Measurements from ENCODE around the gene PAPSS1.

The PAPSS1 gene

DNA sequence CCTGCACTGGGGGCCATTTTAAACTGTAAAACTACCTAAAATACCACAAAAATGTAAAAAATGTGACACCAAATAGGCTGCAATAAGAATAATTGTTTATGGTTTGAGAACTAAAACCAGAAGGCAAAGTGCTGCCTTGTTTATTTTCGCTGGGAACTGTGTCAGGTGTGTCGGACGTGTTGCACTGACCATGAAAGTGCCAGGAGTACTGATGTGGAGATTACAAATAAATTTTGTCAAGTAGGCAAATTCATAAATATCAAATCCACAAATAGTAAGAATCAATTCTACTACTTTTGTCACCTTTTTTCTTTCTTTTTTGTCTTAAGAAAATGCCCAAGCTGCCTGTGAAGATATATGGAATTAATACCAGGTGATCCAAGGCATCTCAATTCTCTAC lies 37.7 kb downstream of the PAPSS1 start:
- CTCF ChIA-PET, result no interaction called here
- no peak for DNase-seq (ENCODE audit: extremely low spot score)
- POLR2A ChIA-PET, result no interaction called here
- TF ChIP-seq, protein P1, sequence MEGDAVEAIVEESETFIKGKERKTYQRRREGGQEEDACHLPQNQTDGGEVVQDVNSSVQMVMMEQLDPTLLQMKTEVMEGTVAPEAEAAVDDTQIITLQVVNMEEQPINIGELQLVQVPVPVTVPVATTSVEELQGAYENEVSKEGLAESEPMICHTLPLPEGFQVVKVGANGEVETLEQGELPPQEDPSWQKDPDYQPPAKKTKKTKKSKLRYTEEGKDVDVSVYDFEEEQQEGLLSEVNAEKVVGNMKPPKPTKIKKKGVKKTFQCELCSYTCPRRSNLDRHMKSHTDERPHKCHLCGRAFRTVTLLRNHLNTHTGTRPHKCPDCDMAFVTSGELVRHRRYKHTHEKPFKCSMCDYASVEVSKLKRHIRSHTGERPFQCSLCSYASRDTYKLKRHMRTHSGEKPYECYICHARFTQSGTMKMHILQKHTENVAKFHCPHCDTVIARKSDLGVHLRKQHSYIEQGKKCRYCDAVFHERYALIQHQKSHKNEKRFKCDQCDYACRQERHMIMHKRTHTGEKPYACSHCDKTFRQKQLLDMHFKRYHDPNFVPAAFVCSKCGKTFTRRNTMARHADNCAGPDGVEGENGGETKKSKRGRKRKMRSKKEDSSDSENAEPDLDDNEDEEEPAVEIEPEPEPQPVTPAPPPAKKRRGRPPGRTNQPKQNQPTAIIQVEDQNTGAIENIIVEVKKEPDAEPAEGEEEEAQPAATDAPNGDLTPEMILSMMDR (IDR thresholded peaks at IDR 0.05; ENCODE audit: control extremely low read depth, extremely low read depth, low read depth, missing control alignments), result no peak

- TF ChIP-seq, protein P1 (IDR thresholded peaks at IDR 0.05; ENCODE audit: control extremely low read depth, extremely low read depth, low read depth, missing control alignments), result no peak
Observed at GRCh38 chr4:107669068-107669467, 51.0 kb downstream of the PAPSS1 start.

DNA sequence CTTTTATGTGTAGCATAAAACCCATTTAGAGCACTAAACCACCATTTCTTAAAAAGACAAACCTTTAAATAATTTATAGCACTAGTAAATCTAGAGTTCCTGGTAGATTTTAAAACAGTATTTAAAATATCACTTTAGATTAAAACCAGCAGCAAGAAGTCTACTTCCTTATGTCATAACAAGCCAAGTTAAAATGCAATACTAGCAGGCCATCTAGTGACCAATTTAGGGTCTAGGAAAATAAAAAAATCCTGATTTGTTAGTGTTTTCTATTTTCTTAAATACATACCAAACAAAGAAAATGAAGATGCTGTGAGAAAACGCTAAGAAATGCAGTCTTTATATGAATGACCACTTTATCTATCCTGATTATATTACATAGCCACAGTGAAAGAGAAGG lies 53.9 kb downstream of the PAPSS1 start:
- TF ChIP-seq, protein P1 (IDR thresholded peaks at IDR 0.05; ENCODE audit: control extremely low read depth, extremely low read depth, low read depth, missing control alignments), result peak; percentile 20
- ChIA-PET POLR2A (no interaction called here), CTCF (interaction anchor here (3.3 kb wide), 1 partner anchor 12 kb away, joined by 18 read pairs; no protein-coding TSS in a partner anchor)
- DNase-seq (ENCODE audit: extremely low spot score), result no peak

More at GRCh38 chr4:107669068-107669467, 51.0 kb downstream of the PAPSS1 start:
- DNase-seq (ENCODE audit: extremely low spot score), result no peak
- ChIA-PET CTCF (no interaction called here), POLR2A (no interaction called here)

DNA sequence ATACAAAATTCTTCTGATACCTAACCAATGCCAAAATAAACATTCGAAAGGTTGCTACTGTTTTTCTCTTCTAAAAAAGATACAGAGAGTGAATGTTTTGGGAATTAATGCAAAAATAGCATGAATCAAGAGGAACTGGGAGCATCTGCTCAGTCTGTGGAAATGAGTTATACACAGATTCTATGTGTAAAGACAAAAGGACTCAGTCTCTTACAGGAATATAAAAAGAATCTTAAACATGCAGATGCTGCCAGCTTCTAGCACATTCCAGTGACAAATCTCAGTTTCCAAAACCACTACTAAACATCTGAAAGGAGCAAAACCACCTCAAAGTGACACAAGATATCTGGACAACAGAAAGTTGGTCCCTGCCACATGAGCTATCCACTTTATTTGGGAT lies 55.0 kb downstream of the PAPSS1 start:
- CTCF ChIA-PET, result interaction anchor here (3.3 kb wide), 1 partner anchor 11 kb away, joined by 18 read pairs; no protein-coding TSS in a partner anchor
- TF ChIP-seq, protein P1 (IDR thresholded peaks at IDR 0.05; ENCODE audit: control extremely low read depth, extremely low read depth, low read depth, missing control alignments), result no peak
- DNase-seq (ENCODE audit: extremely low spot score), result no peak
- POLR2A ChIA-PET, result no interaction called here

DNA sequence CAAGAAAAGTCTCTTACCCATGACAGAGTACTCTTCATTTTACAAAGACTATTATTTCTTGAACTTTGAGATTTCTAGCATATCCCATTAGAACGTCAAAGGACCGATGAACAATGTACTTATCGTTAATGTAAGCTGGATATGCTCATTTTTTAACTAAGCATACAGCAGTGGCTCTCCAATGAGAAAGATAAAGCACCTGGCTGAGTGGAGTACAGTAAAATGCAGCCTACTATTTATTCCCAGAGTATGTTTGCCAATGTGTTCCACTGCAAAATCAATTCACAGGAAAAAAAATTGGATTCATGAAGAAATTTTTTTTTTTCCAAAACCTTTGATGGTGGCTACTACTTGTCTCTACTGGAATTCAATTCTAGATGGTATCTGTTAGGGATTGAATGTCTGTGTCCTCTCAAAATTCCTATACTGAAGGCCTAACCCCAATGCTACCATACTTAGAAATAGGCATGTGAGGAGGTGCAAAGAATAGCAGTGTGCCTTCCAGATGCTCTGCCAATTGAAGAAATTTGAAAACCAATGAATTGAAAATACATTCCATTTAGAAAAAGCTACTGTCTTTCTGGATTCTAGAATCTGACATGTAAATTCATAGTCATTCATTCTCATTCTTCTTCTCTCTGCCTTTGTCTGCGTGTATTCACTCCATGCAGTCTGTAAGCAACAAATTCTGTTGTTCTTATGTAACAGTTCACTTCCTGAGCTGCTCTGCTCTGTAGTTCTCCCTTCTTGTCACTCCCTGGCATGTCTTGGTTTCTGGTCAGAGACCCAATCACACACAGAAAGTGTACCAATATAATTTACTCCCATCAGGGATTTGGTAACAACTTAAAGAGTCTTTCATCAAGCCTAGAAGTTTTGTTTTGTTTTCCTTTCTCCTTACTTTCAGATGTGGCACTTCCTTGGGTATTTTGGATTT lies 61.4 kb downstream of the PAPSS1 start:
- DNase-seq (ENCODE audit: extremely low spot score), result no peak
- TF ChIP-seq, protein P1 (IDR thresholded peaks at IDR 0.05; ENCODE audit: control extremely low read depth, extremely low read depth, low read depth, missing control alignments), result no peak
- ChIA-PET CTCF (interaction anchor here (1.4 to 1.5 kb wide), 2 partner anchors 10 to 18 kb away, joined by 3 to 4 read pairs; no protein-coding TSS in a partner anchor), POLR2A (no interaction called here)

DNA sequence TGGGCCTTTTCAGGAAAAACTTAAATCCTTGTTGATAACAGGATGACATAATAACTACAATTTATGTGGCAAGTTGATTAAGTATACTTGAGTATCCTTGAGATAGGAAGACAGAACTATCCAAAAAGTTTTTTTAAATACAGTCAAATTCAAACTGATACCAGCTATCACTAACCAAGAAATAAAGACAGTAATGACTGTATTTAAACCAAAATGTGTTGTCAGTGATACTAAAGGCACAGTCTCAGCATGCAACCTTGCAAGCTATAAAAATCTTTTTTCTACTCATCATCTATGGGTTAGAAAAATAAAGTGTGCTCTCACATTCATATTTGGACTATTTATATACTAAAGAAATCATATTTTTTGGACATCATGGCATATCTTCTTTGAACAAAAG lies 64.7 kb downstream of the PAPSS1 start:
- CTCF ChIA-PET, result interaction anchor here (0.7 to 4.7 kb wide), 3 partner anchors 8 to 81 kb away, joined by 3 to 18 read pairs (median 7); no protein-coding TSS in a partner anchor
- POLR2A ChIA-PET, result no interaction called here
- TF ChIP-seq, protein P1 (IDR thresholded peaks at IDR 0.05; ENCODE audit: control extremely low read depth, extremely low read depth, low read depth, missing control alignments), result no peak
- DNase-seq (ENCODE audit: extremely low spot score), result no peak
